ENCODE data around the gene DIPK1B.

DNA sequence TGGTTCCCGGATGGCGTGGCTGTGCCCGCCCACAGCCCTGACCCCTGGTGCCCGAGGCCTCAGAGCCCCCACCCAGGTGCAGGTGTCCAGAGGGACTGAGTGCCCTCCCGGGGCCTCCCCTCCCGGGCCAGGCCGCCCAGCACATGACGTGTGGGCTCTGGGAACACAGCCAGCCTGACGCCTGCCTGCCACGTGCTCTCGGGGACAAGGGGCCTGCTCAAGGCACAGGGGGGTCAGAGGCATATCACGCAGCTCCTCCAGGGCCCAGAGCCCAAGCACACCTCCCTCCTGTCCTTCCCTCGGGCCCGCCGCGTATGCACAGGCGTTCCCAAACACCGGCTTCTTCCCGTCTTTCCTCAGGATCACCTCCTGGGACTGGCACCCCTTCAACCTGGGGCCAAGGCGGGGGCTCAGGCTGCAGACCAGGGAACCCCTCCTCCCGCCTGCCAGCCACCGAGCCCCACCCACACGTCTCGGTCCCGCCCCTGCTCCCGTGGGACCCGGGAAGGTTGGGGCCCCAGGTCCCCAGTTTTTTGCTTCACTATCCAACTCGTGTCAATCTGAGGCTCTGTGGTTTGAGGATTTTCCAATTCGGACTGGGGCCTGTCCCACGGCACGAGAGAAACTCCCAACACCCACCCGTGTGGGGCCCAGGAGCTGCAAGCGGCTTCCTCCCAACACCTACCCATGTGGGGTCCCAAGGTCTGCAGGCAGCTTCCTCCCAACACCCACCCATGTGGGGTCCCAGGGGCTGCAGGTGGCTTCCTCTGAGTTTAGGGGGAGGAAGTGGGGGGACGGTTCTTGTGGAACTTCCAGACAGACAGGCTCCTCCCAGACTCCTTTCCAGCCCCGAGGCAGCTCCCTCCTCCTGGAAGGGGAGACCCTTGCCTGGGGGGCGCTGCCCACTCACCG, 28.9 kb downstream of the DIPK1B start:
- no peak for TF ChIP-seq ATF1 (CRISPR knock-in tag; IDR thresholded peaks at IDR 0.05)
- no peak for TF ChIP-seq JUN (CRISPR knock-in tag; IDR thresholded peaks at IDR 0.05)
- TF ChIP-seq, protein P1, sequence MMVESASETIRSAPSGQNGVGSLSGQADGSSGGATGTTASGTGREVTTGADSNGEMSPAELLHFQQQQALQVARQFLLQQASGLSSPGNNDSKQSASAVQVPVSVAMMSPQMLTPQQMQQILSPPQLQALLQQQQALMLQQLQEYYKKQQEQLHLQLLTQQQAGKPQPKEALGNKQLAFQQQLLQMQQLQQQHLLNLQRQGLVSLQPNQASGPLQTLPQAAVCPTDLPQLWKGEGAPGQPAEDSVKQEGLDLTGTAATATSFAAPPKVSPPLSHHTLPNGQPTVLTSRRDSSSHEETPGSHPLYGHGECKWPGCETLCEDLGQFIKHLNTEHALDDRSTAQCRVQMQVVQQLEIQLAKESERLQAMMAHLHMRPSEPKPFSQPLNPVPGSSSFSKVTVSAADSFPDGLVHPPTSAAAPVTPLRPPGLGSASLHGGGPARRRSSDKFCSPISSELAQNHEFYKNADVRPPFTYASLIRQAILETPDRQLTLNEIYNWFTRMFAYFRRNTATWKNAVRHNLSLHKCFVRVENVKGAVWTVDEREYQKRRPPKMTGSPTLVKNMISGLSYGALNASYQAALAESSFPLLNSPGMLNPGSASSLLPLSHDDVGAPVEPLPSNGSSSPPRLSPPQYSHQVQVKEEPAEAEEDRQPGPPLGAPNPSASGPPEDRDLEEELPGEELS (CRISPR knock-in tag; IDR thresholded peaks at IDR 0.05): no peak
- TF ChIP-seq IRF2 (CRISPR knock-in tag; IDR thresholded peaks at IDR 0.05; ENCODE audit: borderline replicate concordance, low read depth): no peak
- TF ChIP-seq, protein P2, sequence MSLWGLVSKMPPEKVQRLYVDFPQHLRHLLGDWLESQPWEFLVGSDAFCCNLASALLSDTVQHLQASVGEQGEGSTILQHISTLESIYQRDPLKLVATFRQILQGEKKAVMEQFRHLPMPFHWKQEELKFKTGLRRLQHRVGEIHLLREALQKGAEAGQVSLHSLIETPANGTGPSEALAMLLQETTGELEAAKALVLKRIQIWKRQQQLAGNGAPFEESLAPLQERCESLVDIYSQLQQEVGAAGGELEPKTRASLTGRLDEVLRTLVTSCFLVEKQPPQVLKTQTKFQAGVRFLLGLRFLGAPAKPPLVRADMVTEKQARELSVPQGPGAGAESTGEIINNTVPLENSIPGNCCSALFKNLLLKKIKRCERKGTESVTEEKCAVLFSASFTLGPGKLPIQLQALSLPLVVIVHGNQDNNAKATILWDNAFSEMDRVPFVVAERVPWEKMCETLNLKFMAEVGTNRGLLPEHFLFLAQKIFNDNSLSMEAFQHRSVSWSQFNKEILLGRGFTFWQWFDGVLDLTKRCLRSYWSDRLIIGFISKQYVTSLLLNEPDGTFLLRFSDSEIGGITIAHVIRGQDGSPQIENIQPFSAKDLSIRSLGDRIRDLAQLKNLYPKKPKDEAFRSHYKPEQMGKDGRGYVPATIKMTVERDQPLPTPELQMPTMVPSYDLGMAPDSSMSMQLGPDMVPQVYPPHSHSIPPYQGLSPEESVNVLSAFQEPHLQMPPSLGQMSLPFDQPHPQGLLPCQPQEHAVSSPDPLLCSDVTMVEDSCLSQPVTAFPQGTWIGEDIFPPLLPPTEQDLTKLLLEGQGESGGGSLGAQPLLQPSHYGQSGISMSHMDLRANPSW (CRISPR knock-in tag; conservative IDR thresholded peaks at IDR 0.05; ENCODE audit: low read depth): no peak
- TF ChIP-seq SP1 (CRISPR knock-in tag; conservative IDR thresholded peaks at IDR 0.05): no peak
- TF ChIP-seq, protein P3, sequence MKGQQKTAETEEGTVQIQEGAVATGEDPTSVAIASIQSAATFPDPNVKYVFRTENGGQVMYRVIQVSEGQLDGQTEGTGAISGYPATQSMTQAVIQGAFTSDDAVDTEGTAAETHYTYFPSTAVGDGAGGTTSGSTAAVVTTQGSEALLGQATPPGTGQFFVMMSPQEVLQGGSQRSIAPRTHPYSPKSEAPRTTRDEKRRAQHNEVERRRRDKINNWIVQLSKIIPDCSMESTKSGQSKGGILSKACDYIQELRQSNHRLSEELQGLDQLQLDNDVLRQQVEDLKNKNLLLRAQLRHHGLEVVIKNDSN (CRISPR knock-in tag; IDR thresholded peaks at IDR 0.05): no peak
- TF ChIP-seq, protein P4, sequence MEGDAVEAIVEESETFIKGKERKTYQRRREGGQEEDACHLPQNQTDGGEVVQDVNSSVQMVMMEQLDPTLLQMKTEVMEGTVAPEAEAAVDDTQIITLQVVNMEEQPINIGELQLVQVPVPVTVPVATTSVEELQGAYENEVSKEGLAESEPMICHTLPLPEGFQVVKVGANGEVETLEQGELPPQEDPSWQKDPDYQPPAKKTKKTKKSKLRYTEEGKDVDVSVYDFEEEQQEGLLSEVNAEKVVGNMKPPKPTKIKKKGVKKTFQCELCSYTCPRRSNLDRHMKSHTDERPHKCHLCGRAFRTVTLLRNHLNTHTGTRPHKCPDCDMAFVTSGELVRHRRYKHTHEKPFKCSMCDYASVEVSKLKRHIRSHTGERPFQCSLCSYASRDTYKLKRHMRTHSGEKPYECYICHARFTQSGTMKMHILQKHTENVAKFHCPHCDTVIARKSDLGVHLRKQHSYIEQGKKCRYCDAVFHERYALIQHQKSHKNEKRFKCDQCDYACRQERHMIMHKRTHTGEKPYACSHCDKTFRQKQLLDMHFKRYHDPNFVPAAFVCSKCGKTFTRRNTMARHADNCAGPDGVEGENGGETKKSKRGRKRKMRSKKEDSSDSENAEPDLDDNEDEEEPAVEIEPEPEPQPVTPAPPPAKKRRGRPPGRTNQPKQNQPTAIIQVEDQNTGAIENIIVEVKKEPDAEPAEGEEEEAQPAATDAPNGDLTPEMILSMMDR (IDR thresholded peaks at IDR 0.05): no peak
- TF ChIP-seq ZNF121 (CRISPR knock-in tag; IDR thresholded peaks at IDR 0.05): no peak
- TF ChIP-seq, protein P5, sequence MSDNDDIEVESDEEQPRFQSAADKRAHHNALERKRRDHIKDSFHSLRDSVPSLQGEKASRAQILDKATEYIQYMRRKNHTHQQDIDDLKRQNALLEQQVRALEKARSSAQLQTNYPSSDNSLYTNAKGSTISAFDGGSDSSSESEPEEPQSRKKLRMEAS (CRISPR knock-in tag; IDR thresholded peaks at IDR 0.05): no peak
- no peak for TF ChIP-seq TCF7 (CRISPR knock-in tag; IDR thresholded peaks at IDR 0.05; ENCODE audit: low read depth)
- TF ChIP-seq, protein P6, sequence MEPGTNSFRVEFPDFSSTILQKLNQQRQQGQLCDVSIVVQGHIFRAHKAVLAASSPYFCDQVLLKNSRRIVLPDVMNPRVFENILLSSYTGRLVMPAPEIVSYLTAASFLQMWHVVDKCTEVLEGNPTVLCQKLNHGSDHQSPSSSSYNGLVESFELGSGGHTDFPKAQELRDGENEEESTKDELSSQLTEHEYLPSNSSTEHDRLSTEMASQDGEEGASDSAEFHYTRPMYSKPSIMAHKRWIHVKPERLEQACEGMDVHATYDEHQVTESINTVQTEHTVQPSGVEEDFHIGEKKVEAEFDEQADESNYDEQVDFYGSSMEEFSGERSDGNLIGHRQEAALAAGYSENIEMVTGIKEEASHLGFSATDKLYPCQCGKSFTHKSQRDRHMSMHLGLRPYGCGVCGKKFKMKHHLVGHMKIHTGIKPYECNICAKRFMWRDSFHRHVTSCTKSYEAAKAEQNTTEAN (CRISPR knock-in tag; IDR thresholded peaks at IDR 0.05): no peak
- TF ChIP-seq, protein P7, sequence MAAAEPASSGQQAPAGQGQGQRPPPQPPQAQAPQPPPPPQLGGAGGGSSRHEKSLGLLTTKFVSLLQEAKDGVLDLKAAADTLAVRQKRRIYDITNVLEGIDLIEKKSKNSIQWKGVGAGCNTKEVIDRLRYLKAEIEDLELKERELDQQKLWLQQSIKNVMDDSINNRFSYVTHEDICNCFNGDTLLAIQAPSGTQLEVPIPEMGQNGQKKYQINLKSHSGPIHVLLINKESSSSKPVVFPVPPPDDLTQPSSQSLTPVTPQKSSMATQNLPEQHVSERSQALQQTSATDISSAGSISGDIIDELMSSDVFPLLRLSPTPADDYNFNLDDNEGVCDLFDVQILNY (CRISPR knock-in tag; IDR thresholded peaks at IDR 0.05): no peak
- TF ChIP-seq CREB1 (CRISPR knock-in tag; IDR thresholded peaks at IDR 0.05): no peak
